ENCODE measurements around the gene FEN1. TPM values are rescaled to one million over a fixed set of nuclear protein-coding genes. Genes with fewer than 3 reads are reported as not detected.

The FEN1 gene
- total RNA-seq, 1 experiment from 2014 or later, result 21.5 TPM

- no peaks in the 10 kb centered on the region for H3K27me3 Mint-ChIP-seq (ENCODE audit: insufficient read depth, unreplicated experiment)
- H3K36me3 Mint-ChIP-seq (ENCODE audit: insufficient read depth, unreplicated experiment), result no peaks in the 10 kb centered on the region
- no peaks in the 10 kb centered on the region for H3K4me1 Mint-ChIP-seq (ENCODE audit: insufficient read depth, unreplicated experiment)
- ChIA-PET POLR2A (no interaction called here), CTCF (interaction anchor here (0.6 to 3.5 kb wide), 5 partner anchors 9 to 31 kb away, joined by 3 to 10 read pairs (median 4); no protein-coding TSS in a partner anchor)
- no peak for TF ChIP-seq CTCF (IDR thresholded peaks at IDR 0.05; ENCODE audit: unreplicated experiment)
- no peak overlapping the region for H3K27ac Mint-ChIP-seq (ENCODE audit: low read depth, unreplicated experiment)
- no peak overlapping the region for H3K4me3 Mint-ChIP-seq (ENCODE audit: unreplicated experiment)
- DNase-seq (ENCODE audit: unreplicated experiment), result no peak
- H3K9me3 Mint-ChIP-seq (ENCODE audit: unreplicated experiment), result no peaks in the 10 kb centered on the region
- BruUV-seq (replicated peaks), result no TSS peak
- intact Hi-C loops (cut with micrococcal nuclease), result no loop called here
Measured at GRCh38 chr11:61744609-61745156, 48.0 kb upstream of the FEN1 start.

- intact Hi-C loops (cut with micrococcal nuclease), result no loop called here
- no peak overlapping the region for H3K27ac Mint-ChIP-seq (ENCODE audit: low read depth, unreplicated experiment)
- no peak overlapping the region for H3K4me3 Mint-ChIP-seq (ENCODE audit: unreplicated experiment)
- DNase-seq (ENCODE audit: unreplicated experiment), result no peak
- BruUV-seq (replicated peaks), result no TSS peak
- CTCF ChIA-PET, result interaction anchor here (1.4 to 3.5 kb wide), 4 partner anchors 13 to 362 kb away, joined by 3 to 10 read pairs (median 4); no protein-coding TSS in a partner anchor
- no peak for TF ChIP-seq CTCF (IDR thresholded peaks at IDR 0.05; ENCODE audit: unreplicated experiment)
- H3K9me3 Mint-ChIP-seq (ENCODE audit: unreplicated experiment), result no peaks in the 10 kb centered on the region
- POLR2A ChIA-PET, result no interaction called here
- no peaks in the 10 kb centered on the region for H3K4me1 Mint-ChIP-seq (ENCODE audit: insufficient read depth, unreplicated experiment)
- H3K36me3 Mint-ChIP-seq (ENCODE audit: insufficient read depth, unreplicated experiment), result no peaks in the 10 kb centered on the region
- H3K27me3 Mint-ChIP-seq (ENCODE audit: insufficient read depth, unreplicated experiment), result no peaks in the 10 kb centered on the region
Measured at GRCh38 chr11:61745781-61746441, 46.8 kb upstream of the FEN1 start.

- intact Hi-C loops (cut with micrococcal nuclease), result loop anchor here (1.0 kb wide), 2 partner anchors 30 to 362 kb away; no protein-coding TSS in a partner anchor
- BruUV-seq (replicated peaks), result no TSS peak
- ChIA-PET CTCF (interaction anchor here (0.6 to 3.5 kb wide), 18 partner anchors 10 to 743 kb away, joined by 3 to 11 read pairs (median 4); no protein-coding TSS in a partner anchor), POLR2A (no interaction called here)
- H3K4me1 Mint-ChIP-seq (ENCODE audit: insufficient read depth, unreplicated experiment), result no peaks in the 10 kb centered on the region
- no peak for TF ChIP-seq CTCF (IDR thresholded peaks at IDR 0.05; ENCODE audit: unreplicated experiment)
- no peak for DNase-seq (ENCODE audit: unreplicated experiment)
- H3K27ac Mint-ChIP-seq (ENCODE audit: low read depth, unreplicated experiment), result no peak overlapping the region
- H3K9me3 Mint-ChIP-seq (ENCODE audit: unreplicated experiment), result no peaks in the 10 kb centered on the region
- H3K36me3 Mint-ChIP-seq (ENCODE audit: insufficient read depth, unreplicated experiment), result no peaks in the 10 kb centered on the region
- H3K4me3 Mint-ChIP-seq (ENCODE audit: unreplicated experiment), result no peak overlapping the region
- H3K27me3 Mint-ChIP-seq (ENCODE audit: insufficient read depth, unreplicated experiment), result no peaks in the 10 kb centered on the region
Measured at GRCh38 chr11:61746442-61747191, 46.1 kb upstream of the FEN1 start.

Data from MCF 10A (cell line).